Testis (tissue), 3 donors: ENCODE data around the gene CCDC33. TPM values are rescaled to one million over a fixed set of nuclear protein-coding genes. Genes with fewer than 3 reads are reported as not detected.
"Not testable (repeated sequence)": the region's sequence is repeated elsewhere in the genome, so short reads cannot be mapped to it uniquely, and the experiment has no call there.

Experiments
- DNase-seq: peaks from one replicate; pipeline ENCODE4 v3.0.0-alpha.2; 2019
- H3K27ac ChIP-seq, 2 donors: fragments of 200-600 bp; sonication (generic); one replicate each; pipeline ENCODE4 v1.5.1; 2019
- H3K27me3 ChIP-seq: fragments of 200-600 bp; sonication (generic); one replicate; pipeline ENCODE4 v1.5.1; 2019
- H3K36me3 ChIP-seq: fragments of 200-600 bp; sonication (generic); one replicate; pipeline ENCODE4 v1.5.1; 2017; ENCODE audit warnings: low read depth; ENCODE audit errors: missing control alignments
- H3K4me1 ChIP-seq: fragments of 200-600 bp; sonication (generic); one replicate; pipeline ENCODE4 v1.5.1; 2019
- H3K4me3 ChIP-seq, 2 donors: fragments of 200-600 bp; sonication (generic); one replicate each; pipeline ENCODE4 v1.5.1; 2017 to 2019
- H3K9me3 ChIP-seq: fragments of 200-600 bp; sonication (generic); one replicate; pipeline ENCODE4 v1.5.1; 2017
- CTCF ChIP-seq, 3 experiments: fragments of 450-650 bp in 2 of 3; fragments of 200-600 bp in 1 of 3; sonication (generic) in 1 of 3; IDR thresholded peaks; one replicate each; pipeline ENCODE4 v1.5.1; 2016 to 2019; ENCODE audit warnings: antibody characterized with exemption in 3 of 3, mild to moderate bottlenecking in 2 of 3, moderate library complexity in 1 of 3
- POLR2A ChIP-seq: fragments of 450-650 bp; IDR thresholded peaks from one replicate; pipeline ENCODE4 v1.6.1; 2017; ENCODE audit warnings: antibody characterized with exemption, mild to moderate bottlenecking, moderate library complexity
- WGBS, 2 donors: methylation state at CpG; one replicate each; pipeline ENCODE4 v1.1.5; 2018; 5-methylcytosine and 5-hydroxymethylcytosine counted together
- intact Hi-C: fragments of 100-400 bp; cut with DNase I; formaldehyde crosslinking; loops from one replicate; pipeline ENCODE4 v1.15.1; 2023; ENCODE audit warnings: low total_unique reads
- polyA plus RNA-seq: library from polyadenylated mRNA; stranded (reverse); fragments of 350-450 nt; fragmentation: Illumina TruSeq; extraction: RNeasy Lipid Tissue Mini Kit (QIAGEN cat#74804); gene quantifications from one replicate; pipeline ENCODE4 v1.2.3, GENCODE V29; 2014; ENCODE audit warnings: low read depth, low replicate concordance; ENCODE audit not compliant: insufficient read depth
- total RNA-seq, 2 donors: library from RNA; depleted of rRNA; stranded (reverse); fragments of >200 nt; gene quantifications; one replicate each; pipeline ENCODE4 v1.2.3, GENCODE V29; 2016

Gene CCDC33
- total and polyA plus RNA-seq, 3 donors from 2014 or later: 11.6 to 41.3 (median 18.5) TPM

GRCh38 chr15:74350295-74351275 lies 114.5 kb downstream of the CCDC33 start:
- peak overlapping the region in 1 of 2 donors; percentile 57 for H3K27ac ChIP-seq
- H3K36me3 ChIP-seq: no peaks in the 10 kb centered on the region
- no peaks in the 10 kb centered on the region for H3K27me3 ChIP-seq
- TF ChIP-seq POLR2A: no peak
- TF ChIP-seq CTCF (IDR thresholded peaks at IDR 0.05): no peak
- no peak overlapping the region for H3K4me3 ChIP-seq
- WGBS, 2 donors: 61 to 66% methylated on average over 14 of the region's 14 CpGs
- DNase-seq: no peak
- no peaks in the 10 kb centered on the region for H3K9me3 ChIP-seq
- intact Hi-C loops: no loop called here
- peaks cover 15% of the 10 kb centered on the region for H3K4me1 ChIP-seq

GRCh38 chr15:74351670-74352069 lies 115.5 kb downstream of the CCDC33 start:
- H3K4me1 ChIP-seq: peaks cover 19% of the 10 kb centered on the region
- intact Hi-C loops: no loop called here
- no peaks in the 10 kb centered on the region for H3K9me3 ChIP-seq
- H3K36me3 ChIP-seq: no peaks in the 10 kb centered on the region
- no peak for DNase-seq
- TF ChIP-seq CTCF (IDR thresholded peaks at IDR 0.05): no peak
- no peaks in the 10 kb centered on the region for H3K27me3 ChIP-seq
- no peak overlapping the region for H3K27ac ChIP-seq
- no peak overlapping the region for H3K4me3 ChIP-seq
- 30 to 42% methylated on average over 3 of the region's 3 CpGs for WGBS, 2 donors

GRCh38 chr15:74352393-74352910 lies 116.3 kb downstream of the CCDC33 start:
- peaks cover 19% of the 10 kb centered on the region for H3K4me1 ChIP-seq
- intact Hi-C loops: no loop called here
- H3K27me3 ChIP-seq: no peaks in the 10 kb centered on the region
- DNase-seq: no peak
- no peak overlapping the region for H3K27ac ChIP-seq
- no peaks in the 10 kb centered on the region for H3K9me3 ChIP-seq
- TF ChIP-seq POLR2A: no peak
- no peak overlapping the region for H3K4me3 ChIP-seq
- no peaks in the 10 kb centered on the region for H3K36me3 ChIP-seq
- WGBS, 2 donors: 75 to 94% methylated on average over 3 of the region's 3 CpGs

- H3K27me3 ChIP-seq, H3K36me3 ChIP-seq, intact Hi-C loops, H3K27ac ChIP-seq, H3K9me3 ChIP-seq, DNase-seq, H3K4me3 ChIP-seq: not testable (repeated sequence)
- H3K4me1 ChIP-seq: peaks cover 22% of the 10 kb centered on the region
- 87 to 91% methylated on average over 2 of the region's 2 CpGs for WGBS, 2 donors
These were observed 117.9 kb downstream of the CCDC33 start for GRCh38 chr15:74353992-74354391.

- Histone ChIP-seq H3K27ac (peak overlapping the region in 1 of 2 donors; percentile 56), H3K4me1 (peaks cover 15% of the 10 kb centered on the region)
- H3K4me3 ChIP-seq, H3K9me3 ChIP-seq, intact Hi-C loops, H3K27me3 ChIP-seq, DNase-seq, H3K36me3 ChIP-seq: not testable (repeated sequence)
- 88 to 89% methylated on average over 6 of the region's 6 CpGs for WGBS, 2 donors
These were observed 119.9 kb downstream of the CCDC33 start for GRCh38 chr15:74356050-74356449.

GRCh38 chr15:74357514-74357913 lies 121.4 kb downstream of the CCDC33 start:
- peak overlapping the region; percentile 50 to 56 for H3K27ac ChIP-seq
- H3K4me1 ChIP-seq: peaks cover 17% of the 10 kb centered on the region
- peak; percentile 77 for DNase-seq
- 73 to 75% methylated on average over 7 of the region's 7 CpGs for WGBS, 2 donors
- H3K27me3 ChIP-seq, H3K9me3 ChIP-seq, H3K4me3 ChIP-seq, H3K36me3 ChIP-seq, intact Hi-C loops: not testable (repeated sequence)

GRCh38 chr15:74359376-74359775 lies 123.2 kb downstream of the CCDC33 start:
- Histone ChIP-seq H3K4me1 (peaks cover 22% of the 10 kb centered on the region), H3K27ac (peak overlapping the region in 1 of 2 donors; percentile 43)
- 72 to 78% methylated on average over 6 of the region's 6 CpGs for whole genome bisulfite sequencing, 2 donors
- H3K9me3 ChIP-seq, H3K36me3 ChIP-seq, DNase-seq, H3K27me3 ChIP-seq, H3K4me3 ChIP-seq, intact Hi-C loops: not testable (repeated sequence)

GRCh38 chr15:74360855-74361254 lies 124.7 kb downstream of the CCDC33 start:
- DNase-seq, H3K4me3 ChIP-seq, intact Hi-C loops, H3K27me3 ChIP-seq, H3K9me3 ChIP-seq, H3K36me3 ChIP-seq: not testable (repeated sequence)
- H3K27ac ChIP-seq: peak overlapping the region in 1 of 2 donors; percentile 11
- peaks cover 23% of the 10 kb centered on the region for H3K4me1 ChIP-seq
- WGBS, 2 donors: 43 to 56% methylated on average over 1 of the region's 1 CpG
